Measurements from ENCODE around the gene ZDHHC11B.

The ZDHHC11B gene

GRCh38 chr5:675871-676698, 108.4 kb downstream of the ZDHHC11B start:
- in situ Hi-C loops (cut with HindIII; ENCODE audit: low sequenced_read_pairs): no loop called here

GRCh38 chr5:675111-675870, 109.2 kb downstream of the ZDHHC11B start:
- in situ Hi-C loops (cut with HindIII; ENCODE audit: low sequenced_read_pairs): no loop called here

- in situ Hi-C loops (cut with HindIII; ENCODE audit: low sequenced_read_pairs): no loop called here
Observed at GRCh38 chr5:674630-675011, 109.9 kb downstream of the ZDHHC11B start.

GRCh38 chr5:673831-674629, 110.5 kb downstream of the ZDHHC11B start:
- in situ Hi-C loops (cut with HindIII; ENCODE audit: low sequenced_read_pairs): no loop called here

- in situ Hi-C loops (cut with HindIII; ENCODE audit: low sequenced_read_pairs): no loop called here
Observed at GRCh38 chr5:673161-673830, 111.2 kb downstream of the ZDHHC11B start.

GRCh38 chr5:672329-673160, 112.0 kb downstream of the ZDHHC11B start:
- in situ Hi-C loops (cut with HindIII; ENCODE audit: low sequenced_read_pairs): no loop called here

GRCh38 chr5:671459-672328, 112.8 kb downstream of the ZDHHC11B start:
- in situ Hi-C loops (cut with HindIII; ENCODE audit: low sequenced_read_pairs): no loop called here

- in situ Hi-C loops (cut with HindIII; ENCODE audit: low sequenced_read_pairs): no loop called here
Observed at GRCh38 chr5:670396-671270, 113.9 kb downstream of the ZDHHC11B start.

GRCh38 chr5:669842-670395, 114.6 kb downstream of the ZDHHC11B start:
- in situ Hi-C loops (cut with HindIII; ENCODE audit: low sequenced_read_pairs): loop anchor here (5.0 kb wide), 1 partner anchor 232 kb away; no protein-coding TSS in a partner anchor

- in situ Hi-C loops (cut with HindIII; ENCODE audit: low sequenced_read_pairs): loop anchor here (5.0 kb wide), 1 partner anchor 233 kb away; no protein-coding TSS in a partner anchor
Observed at GRCh38 chr5:669111-669841, 115.3 kb downstream of the ZDHHC11B start.

GRCh38 chr5:668283-668995, 116.1 kb downstream of the ZDHHC11B start:
- in situ Hi-C loops (cut with HindIII; ENCODE audit: low sequenced_read_pairs): loop anchor here (5.0 kb wide), 1 partner anchor 234 kb away; no protein-coding TSS in a partner anchor

- in situ Hi-C loops (cut with HindIII; ENCODE audit: low sequenced_read_pairs): loop anchor here (5.0 kb wide), 1 partner anchor 235 kb away; no protein-coding TSS in a partner anchor
Observed at GRCh38 chr5:666816-667498, 117.6 kb downstream of the ZDHHC11B start.

- in situ Hi-C loops (cut with HindIII; ENCODE audit: low sequenced_read_pairs): loop anchor here (5.0 kb wide), 1 partner anchor 236 kb away; no protein-coding TSS in a partner anchor
Observed at GRCh38 chr5:665956-666711, 118.4 kb downstream of the ZDHHC11B start.

GRCh38 chr5:665541-665955, 119.0 kb downstream of the ZDHHC11B start:
- in situ Hi-C loops (cut with HindIII; ENCODE audit: low sequenced_read_pairs): loop anchor here (5.0 kb wide), 1 partner anchor 237 kb away; no protein-coding TSS in a partner anchor

GRCh38 chr5:664994-665360, 119.6 kb downstream of the ZDHHC11B start:
- in situ Hi-C loops (cut with HindIII; ENCODE audit: low sequenced_read_pairs): loop anchor here (5.0 kb wide), 1 partner anchor 237 kb away; no protein-coding TSS in a partner anchor

All from endothelial cell of hepatic sinusoid (primary cell).